ENCODE data around the gene CCDC169.

DNA sequence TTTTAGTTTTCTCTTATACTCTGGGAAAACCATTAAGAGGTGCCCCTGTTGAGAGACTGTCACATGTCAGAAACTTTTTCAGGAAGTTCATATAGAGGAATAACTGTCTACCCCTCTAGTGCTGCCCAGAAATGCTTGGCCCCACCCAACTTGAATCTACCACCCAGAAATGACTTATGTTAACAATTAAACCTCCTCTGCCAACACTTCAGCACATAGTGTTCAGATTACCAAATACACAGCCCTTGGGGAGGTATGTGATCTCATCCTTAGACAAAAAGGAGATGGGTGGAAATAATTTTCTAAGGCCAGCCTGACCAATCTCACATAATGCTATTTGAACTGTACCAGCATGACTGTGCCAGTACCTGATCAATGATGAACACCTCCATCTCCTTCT lies 35.6 kb downstream of the CCDC169 start:
- TF ChIP-seq ETV6 (CRISPR knock-in tag; IDR thresholded peaks at IDR 0.05) (no peak), ESRRA (CRISPR knock-in tag; IDR thresholded peaks at IDR 0.05; ENCODE audit: borderline replicate concordance) (no peak), ZNF138 (CRISPR knock-in tag; conservative IDR thresholded peaks at IDR 0.05) (no peak), SP1 (CRISPR knock-in tag; conservative IDR thresholded peaks at IDR 0.05) (no peak)
- TF ChIP-seq, protein P1, sequence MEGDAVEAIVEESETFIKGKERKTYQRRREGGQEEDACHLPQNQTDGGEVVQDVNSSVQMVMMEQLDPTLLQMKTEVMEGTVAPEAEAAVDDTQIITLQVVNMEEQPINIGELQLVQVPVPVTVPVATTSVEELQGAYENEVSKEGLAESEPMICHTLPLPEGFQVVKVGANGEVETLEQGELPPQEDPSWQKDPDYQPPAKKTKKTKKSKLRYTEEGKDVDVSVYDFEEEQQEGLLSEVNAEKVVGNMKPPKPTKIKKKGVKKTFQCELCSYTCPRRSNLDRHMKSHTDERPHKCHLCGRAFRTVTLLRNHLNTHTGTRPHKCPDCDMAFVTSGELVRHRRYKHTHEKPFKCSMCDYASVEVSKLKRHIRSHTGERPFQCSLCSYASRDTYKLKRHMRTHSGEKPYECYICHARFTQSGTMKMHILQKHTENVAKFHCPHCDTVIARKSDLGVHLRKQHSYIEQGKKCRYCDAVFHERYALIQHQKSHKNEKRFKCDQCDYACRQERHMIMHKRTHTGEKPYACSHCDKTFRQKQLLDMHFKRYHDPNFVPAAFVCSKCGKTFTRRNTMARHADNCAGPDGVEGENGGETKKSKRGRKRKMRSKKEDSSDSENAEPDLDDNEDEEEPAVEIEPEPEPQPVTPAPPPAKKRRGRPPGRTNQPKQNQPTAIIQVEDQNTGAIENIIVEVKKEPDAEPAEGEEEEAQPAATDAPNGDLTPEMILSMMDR (IDR thresholded peaks at IDR 0.05): no peak
- TF ChIP-seq, protein P2, sequence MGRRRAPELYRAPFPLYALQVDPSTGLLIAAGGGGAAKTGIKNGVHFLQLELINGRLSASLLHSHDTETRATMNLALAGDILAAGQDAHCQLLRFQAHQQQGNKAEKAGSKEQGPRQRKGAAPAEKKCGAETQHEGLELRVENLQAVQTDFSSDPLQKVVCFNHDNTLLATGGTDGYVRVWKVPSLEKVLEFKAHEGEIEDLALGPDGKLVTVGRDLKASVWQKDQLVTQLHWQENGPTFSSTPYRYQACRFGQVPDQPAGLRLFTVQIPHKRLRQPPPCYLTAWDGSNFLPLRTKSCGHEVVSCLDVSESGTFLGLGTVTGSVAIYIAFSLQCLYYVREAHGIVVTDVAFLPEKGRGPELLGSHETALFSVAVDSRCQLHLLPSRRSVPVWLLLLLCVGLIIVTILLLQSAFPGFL (CRISPR knock-in tag; IDR thresholded peaks at IDR 0.05; ENCODE audit: borderline replicate concordance): no peak
- TF ChIP-seq, protein P3, sequence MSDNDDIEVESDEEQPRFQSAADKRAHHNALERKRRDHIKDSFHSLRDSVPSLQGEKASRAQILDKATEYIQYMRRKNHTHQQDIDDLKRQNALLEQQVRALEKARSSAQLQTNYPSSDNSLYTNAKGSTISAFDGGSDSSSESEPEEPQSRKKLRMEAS (CRISPR knock-in tag; IDR thresholded peaks at IDR 0.05): no peak
- TF ChIP-seq, protein P4, sequence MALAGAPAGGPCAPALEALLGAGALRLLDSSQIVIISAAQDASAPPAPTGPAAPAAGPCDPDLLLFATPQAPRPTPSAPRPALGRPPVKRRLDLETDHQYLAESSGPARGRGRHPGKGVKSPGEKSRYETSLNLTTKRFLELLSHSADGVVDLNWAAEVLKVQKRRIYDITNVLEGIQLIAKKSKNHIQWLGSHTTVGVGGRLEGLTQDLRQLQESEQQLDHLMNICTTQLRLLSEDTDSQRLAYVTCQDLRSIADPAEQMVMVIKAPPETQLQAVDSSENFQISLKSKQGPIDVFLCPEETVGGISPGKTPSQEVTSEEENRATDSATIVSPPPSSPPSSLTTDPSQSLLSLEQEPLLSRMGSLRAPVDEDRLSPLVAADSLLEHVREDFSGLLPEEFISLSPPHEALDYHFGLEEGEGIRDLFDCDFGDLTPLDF (CRISPR knock-in tag; IDR thresholded peaks at IDR 0.05): no peak

Measured in WTC11 (cell line).